ENCODE measurements around the gene USF2.
A peak's percentile ranks its signal among the peaks of the same experiment; 100 is the strongest.

Gene USF2

GRCh38 chr19:35295792-35296462, 27.2 kb downstream of the USF2 start (continued):
- TF ChIP-seq ZNF280D (tag by site-specific recombination; IDR thresholded peaks at IDR 0.05) = no peak
- 0 out of 2 replicates have a peak, but pooled peaks have one; percentile 12 for TF ChIP-seq ZBTB17 (tag by site-specific recombination; IDR thresholded peaks at IDR 0.05)

GRCh38 chr19:35296644-35297514, 28.1 kb downstream of the USF2 start:
- POLR2A ChIA-PET = no interaction called here
- no peak overlapping the region for H3K4me3 ChIP-seq (ENCODE audit: low read depth, low read length)
- H3K9me3 ChIP-seq (ENCODE audit: control insufficient read depth, insufficient read depth, low read depth, low read length) = no peaks in the 10 kb centered on the region
- CTCF ChIA-PET = no interaction called here
- H3K27ac ChIP-seq (ENCODE audit: extremely low read depth, low read depth, low read length) = no peak overlapping the region
- H3K4me1 ChIP-seq (ENCODE audit: control insufficient read depth, insufficient read depth, low read length) = no peaks in the 10 kb centered on the region
- no peaks in the 10 kb centered on the region; a peak in 1 of 3 replicates for H3K36me3 ChIP-seq (ENCODE audit: control insufficient read depth in 2 of 2, insufficient read depth in 1 of 2, low read length in 2 of 2)
- TF ChIP-seq IKZF3 (tag by site-specific recombination; IDR thresholded peaks at IDR 0.05) = no peak
- TF ChIP-seq ZNF521 (tag by site-specific recombination; IDR thresholded peaks at IDR 0.05) = peak; percentile 74
- TF ChIP-seq ZNF837 (tag by site-specific recombination; IDR thresholded peaks at IDR 0.05) = 0 out of 2 replicates have a peak, but pooled peaks have one; percentile 78
- TF ChIP-seq ZNF488 (tag by site-specific recombination; IDR thresholded peaks at IDR 0.05) = peak; percentile 80
- TF ChIP-seq ZNF23 (tag by site-specific recombination; IDR thresholded peaks at IDR 0.05; ENCODE audit: borderline replicate concordance) = no peak; the same call in 1 of the 2 replicates
- peak; percentile 76 for TF ChIP-seq ZNF785 (tag by site-specific recombination; IDR thresholded peaks at IDR 0.05)
- TF ChIP-seq ZNF148 (tag by site-specific recombination; IDR thresholded peaks at IDR 0.05; ENCODE audit: borderline replicate concordance) = peak; percentile 43; the same call in 1 of the 2 replicates
- TF ChIP-seq ZNF664 (tag by site-specific recombination; IDR thresholded peaks at IDR 0.05) = no peak; the same call in 1 of the 2 replicates
- TF ChIP-seq HOXD13 (CRISPR knock-in tag; IDR thresholded peaks at IDR 0.05; ENCODE audit: borderline replicate concordance) = no peak
- peak; percentile 58 for TF ChIP-seq ZNF514 (tag by site-specific recombination; IDR thresholded peaks at IDR 0.05)
- no peak; the same call in 1 of the 2 replicates for TF ChIP-seq GLI4 (tag by site-specific recombination; IDR thresholded peaks at IDR 0.05)
- no peak for TF ChIP-seq GLIS2 (tag by site-specific recombination; IDR thresholded peaks at IDR 0.05)
- no peak for TF ChIP-seq ZNF311 (tag by site-specific recombination; IDR thresholded peaks at IDR 0.05; ENCODE audit: borderline replicate concordance)
- no peak for TF ChIP-seq ZNF324 (tag by site-specific recombination; IDR thresholded peaks at IDR 0.05)
- peak; percentile 10; the same call in 1 of the 2 replicates for TF ChIP-seq ZNF707 (tag by site-specific recombination; IDR thresholded peaks at IDR 0.05)
- TF ChIP-seq ZNF585B (tag by site-specific recombination; IDR thresholded peaks at IDR 0.05) = no peak
- TF ChIP-seq ZNF701 (tag by site-specific recombination; IDR thresholded peaks at IDR 0.05) = no peak
- TF ChIP-seq ZNF223 (tag by site-specific recombination; IDR thresholded peaks at IDR 0.05) = no peak; the same call in 1 of the 2 replicates
- TF ChIP-seq ZNF501 (tag by site-specific recombination; IDR thresholded peaks at IDR 0.05) = no peak
- no peak; the same call in 1 of the 2 replicates for TF ChIP-seq ZBTB6 (tag by site-specific recombination; IDR thresholded peaks at IDR 0.05)
- no peak for TF ChIP-seq ZNF792 (tag by site-specific recombination; IDR thresholded peaks at IDR 0.05)
- TF ChIP-seq ZNF211 (tag by site-specific recombination; IDR thresholded peaks at IDR 0.05; ENCODE audit: low read depth) = no peak
- TF ChIP-seq ZNF561 (tag by site-specific recombination; IDR thresholded peaks at IDR 0.05; ENCODE audit: borderline replicate concordance) = no peak
- no peak for TF ChIP-seq ZNF362 (tag by site-specific recombination; IDR thresholded peaks at IDR 0.05)

Data from HEK293 (cell line).